GM23248 (cell line): ENCODE measurements around the gene PIK3R1. TPM values are rescaled to one million over a fixed set of nuclear protein-coding genes. Genes with fewer than 3 reads are reported as not detected.
"Not testable (repeated sequence)": the region's sequence is repeated elsewhere in the genome, so short reads cannot be mapped to it uniquely, and the experiment has no call there.

Experiments
- DNase-seq: peaks from one replicate; pipeline ENCODE4 v3.0.0-alpha.2; 2015
- H2AFZ ChIP-seq: fragments of 200-600 bp; sonication (generic); 2 replicates; pipeline ENCODE4 v1.6.1; 2016; ENCODE audit warnings: antibody characterized with exemption
- H3F3A ChIP-seq: fragments of 200-600 bp; sonication (generic); 2 replicates; pipeline ENCODE4 v1.6.1; 2016; ENCODE audit warnings: mild to moderate bottlenecking, antibody characterized with exemption, mixed run types; ENCODE audit not compliant: insufficient read depth
- H3K27ac ChIP-seq: fragments of 200-600 bp; sonication (generic); 2 replicates; pipeline ENCODE4 v1.5.1; 2016; ENCODE audit warnings: mild to moderate bottlenecking
- H3K27me3 ChIP-seq: fragments of 200-600 bp; sonication (generic); replicated peaks from 2 replicates; pipeline ENCODE4 v1.6.1; 2016; ENCODE audit warnings: mild to moderate bottlenecking; ENCODE audit not compliant: insufficient read depth
- H3K36me3 ChIP-seq: fragments of 200-600 bp; sonication (generic); 2 replicates; pipeline ENCODE4 v1.6.1; 2016; ENCODE audit warnings: low read depth, mild to moderate bottlenecking
- H3K4me1 ChIP-seq: fragments of 200-600 bp; sonication (generic); 2 replicates; pipeline ENCODE4 v1.6.1; 2016; ENCODE audit warnings: mild to moderate bottlenecking; ENCODE audit not compliant: insufficient read depth
- H3K4me2 ChIP-seq: fragments of 200-600 bp; sonication (generic); one replicate; pipeline ENCODE4 v1.6.1; 2016; ENCODE audit warnings: mild to moderate bottlenecking; ENCODE audit not compliant: unreplicated experiment
- H3K4me3 ChIP-seq: fragments of 200-600 bp; sonication (generic); 2 replicates; pipeline ENCODE4 v1.5.1; 2016; ENCODE audit warnings: mild to moderate bottlenecking
- H3K79me2 ChIP-seq: fragments of 200-600 bp; sonication (generic); 2 replicates; pipeline ENCODE4 v1.6.1; 2016; ENCODE audit warnings: mild to moderate bottlenecking; ENCODE audit not compliant: insufficient read depth
- H3K9ac ChIP-seq: fragments of 200-600 bp; sonication (generic); 2 replicates; pipeline ENCODE4 v1.6.1; 2016; ENCODE audit warnings: mild to moderate bottlenecking
- H3K9me2 ChIP-seq: fragments of 200-600 bp; sonication (generic); 2 replicates; pipeline ENCODE4 v1.6.1; 2016; ENCODE audit warnings: mixed run types, mild to moderate bottlenecking, moderate library complexity; ENCODE audit not compliant: insufficient read depth
- H3K9me3 ChIP-seq: fragments of 200-600 bp; sonication (generic); one replicate; pipeline ENCODE4 v1.6.1; 2017; ENCODE audit warnings: low read depth
- H4K20me1 ChIP-seq: fragments of 200-600 bp; sonication (generic); 2 replicates; pipeline ENCODE4 v1.6.0; 2016; ENCODE audit not compliant: insufficient read depth
- EZH2 ChIP-seq: fragments of 200-600 bp; sonication (generic); IDR thresholded peaks from 2 replicates; pipeline ENCODE4 v1.6.1; 2018; ENCODE audit warnings: antibody characterized with exemption, mild to moderate bottlenecking; ENCODE audit not compliant: insufficient read depth, poor library complexity, severe bottlenecking
- EZH2phosphoT487 ChIP-seq: fragments of 200-600 bp; sonication (generic); IDR thresholded peaks from 2 replicates; pipeline ENCODE4 v1.6.1; 2018; ENCODE audit warnings: antibody characterized with exemption, moderate library complexity, mild to moderate bottlenecking, low read depth; ENCODE audit not compliant: insufficient read depth
- WGBS, 2 experiments: methylation state at CpG; one replicate each; pipeline ENCODE4 v1.1.6; 2015 to 2017; ENCODE audit warnings: low lambda C conversion rate in 2 of 2, low coverage in 1 of 2; ENCODE audit errors: missing lambda C conversion rate in 2 of 2; 5-methylcytosine and 5-hydroxymethylcytosine counted together
- in situ Hi-C: fragments of 300-500 bp; cut with MboI; formaldehyde crosslinking; loops from 2 replicates; pipeline ENCODE4 v1.15.0; 2020
- polyA plus RNA-seq: library from polyadenylated mRNA; unstranded; fragments of >200 nt; fragmentation: Nextera tagmentation; extraction: Ambion mirVana; gene quantifications from 2 replicates; pipeline ENCODE4 v1.2.1, GENCODE V29; 2016
- total RNA-seq: library from RNA; depleted of rRNA; stranded (reverse); fragments of >200 nt; shearing (Covaris generic); gene quantifications from 2 replicates; pipeline ENCODE4 v1.2.3, GENCODE V29; 2014

Gene PIK3R1
- total and polyA plus RNA-seq, 2 experiments from 2014 or later: 8.4 to 14.4 TPM

GRCh38 chr5:68193481-68194036 is 22.0 kb upstream of the PIK3R1 start:
- Histone ChIP-seq H3F3A (no peaks in the 10 kb centered on the region), H3K27me3 (no peaks in the 10 kb centered on the region), H3K4me1 (no peaks in the 10 kb centered on the region), H3K4me2 (no peak overlapping the region), H3K79me2 (no peaks in the 10 kb centered on the region), H3K9me2 (no peaks in the 10 kb centered on the region), H3K4me3 (no peak overlapping the region), H2AFZ (no peak overlapping the region), H3K27ac (no peak overlapping the region), H3K9me3 (no peaks in the 10 kb centered on the region), H4K20me1 (no peaks in the 10 kb centered on the region), H3K9ac (no peak overlapping the region), H3K36me3 (no peaks in the 10 kb centered on the region)
- 48 to 56% methylated on average over 3 of the region's 3 CpGs for WGBS, 2 experiments
- in situ Hi-C loops: no loop called here
- TF ChIP-seq EZH2 (no peak), EZH2phosphoT487 (no peak)
- no peak for DNase-seq

- no peak overlapping the region for H3K9ac ChIP-seq
- in situ Hi-C loops: no loop called here
- H3K27ac ChIP-seq: no peak overlapping the region
- 60 to 68% methylated on average over 2 of the region's 2 CpGs for WGBS, 2 experiments
- H4K20me1 ChIP-seq: no peaks in the 10 kb centered on the region
- no peak overlapping the region for H2AFZ ChIP-seq
- no peak overlapping the region for H3K4me3 ChIP-seq
- no peaks in the 10 kb centered on the region for H3F3A ChIP-seq
- H3K79me2 ChIP-seq: no peaks in the 10 kb centered on the region
- no peaks in the 10 kb centered on the region for H3K9me3 ChIP-seq
- no peaks in the 10 kb centered on the region for H3K36me3 ChIP-seq
- H3K9me2 ChIP-seq: no peaks in the 10 kb centered on the region
- no peaks in the 10 kb centered on the region for H3K4me1 ChIP-seq
- no peaks in the 10 kb centered on the region for H3K27me3 ChIP-seq
- H3K4me2 ChIP-seq: no peak overlapping the region
- no peak for DNase-seq
- TF ChIP-seq EZH2phosphoT487 (no peak), EZH2 (no peak)
Observed at GRCh38 chr5:68194386-68194785, 21.2 kb upstream of the PIK3R1 start.

- H3K9ac ChIP-seq: no peak overlapping the region
- no peaks in the 10 kb centered on the region for H3K4me1 ChIP-seq
- H3K36me3 ChIP-seq: no peaks in the 10 kb centered on the region
- H3K27me3 ChIP-seq: no peaks in the 10 kb centered on the region
- in situ Hi-C loops: no loop called here
- no peak overlapping the region for H3K4me2 ChIP-seq
- H3K27ac ChIP-seq: no peak overlapping the region
- no peaks in the 10 kb centered on the region for H3K9me3 ChIP-seq
- H3K4me3 ChIP-seq: no peak overlapping the region
- no peaks in the 10 kb centered on the region for H3F3A ChIP-seq
- H4K20me1 ChIP-seq: no peaks in the 10 kb centered on the region
- no peak overlapping the region for H2AFZ ChIP-seq
- TF ChIP-seq EZH2phosphoT487: no peak
- no peak for TF ChIP-seq EZH2
- no peak for DNase-seq
- H3K79me2 ChIP-seq: no peaks in the 10 kb centered on the region
- H3K9me2 ChIP-seq: no peaks in the 10 kb centered on the region
- WGBS, 2 experiments: 90 to 92% methylated on average over 3 of the region's 3 CpGs
Observed at GRCh38 chr5:68195137-68195536, 20.4 kb upstream of the PIK3R1 start.

GRCh38 chr5:68196876-68197275 is 18.7 kb upstream of the PIK3R1 start:
- 88 to 91% methylated on average over 6 of the region's 6 CpGs for WGBS, 2 experiments
- Histone ChIP-seq H3K9me2 (no peaks in the 10 kb centered on the region), H3K9me3 (no peaks in the 10 kb centered on the region), H3K36me3 (no peaks in the 10 kb centered on the region), H3K27ac (no peak overlapping the region), H3K27me3 (no peaks in the 10 kb centered on the region), H3K4me2 (no peak overlapping the region), H3K4me1 (no peaks in the 10 kb centered on the region), H3K9ac (no peak overlapping the region), H3K4me3 (no peak overlapping the region), H4K20me1 (no peaks in the 10 kb centered on the region), H3F3A (no peaks in the 10 kb centered on the region), H2AFZ (no peak overlapping the region), H3K79me2 (no peaks in the 10 kb centered on the region)
- in situ Hi-C loops: no loop called here
- TF ChIP-seq EZH2 (no peak), EZH2phosphoT487 (no peak)
- no peak for DNase-seq

- H4K20me1 ChIP-seq: no peaks in the 10 kb centered on the region
- H3K9me3 ChIP-seq: no peaks in the 10 kb centered on the region
- no peaks in the 10 kb centered on the region for H3K4me1 ChIP-seq
- H2AFZ ChIP-seq: no peak overlapping the region
- H3K27me3 ChIP-seq: no peaks in the 10 kb centered on the region
- in situ Hi-C loops: no loop called here
- no peaks in the 10 kb centered on the region for H3F3A ChIP-seq
- H3K79me2 ChIP-seq: no peaks in the 10 kb centered on the region
- no peaks in the 10 kb centered on the region for H3K36me3 ChIP-seq
- H3K4me3 ChIP-seq: no peak overlapping the region
- no peak overlapping the region for H3K9ac ChIP-seq
- TF ChIP-seq EZH2phosphoT487 (no peak), EZH2 (no peak)
- no peak for DNase-seq
- 89% methylated on average over 4 of the region's 4 CpGs for WGBS, 2 experiments
- no peak overlapping the region for H3K27ac ChIP-seq
- no peak overlapping the region for H3K4me2 ChIP-seq
- no peaks in the 10 kb centered on the region for H3K9me2 ChIP-seq
Observed at GRCh38 chr5:68200288-68200687, 15.3 kb upstream of the PIK3R1 start.

GRCh38 chr5:68210654-68211053 is 4.9 kb upstream of the PIK3R1 start:
- H3K27ac ChIP-seq, H3K79me2 ChIP-seq, H3K4me3 ChIP-seq, in situ Hi-C loops, H2AFZ ChIP-seq, H3K9me2 ChIP-seq, H4K20me1 ChIP-seq, H3K36me3 ChIP-seq, H3K27me3 ChIP-seq, H3K9me3 ChIP-seq, H3F3A ChIP-seq, H3K4me1 ChIP-seq, DNase-seq, H3K9ac ChIP-seq, H3K4me2 ChIP-seq: not testable (repeated sequence)
- 77 to 84% methylated on average over 4 of the region's 4 CpGs for WGBS, 2 experiments
